HTR-8/SVneo (cell line): ENCODE measurements around the gene LRMDA.

Experiments
- DNase-seq: peaks from one replicate; pipeline ENCODE4 v3.0.0; 2011; ENCODE audit warnings: low spot score, mixed read lengths; ENCODE audit not compliant: insufficient read length
- FAIRE-seq: peaks from 2 replicates; lab custom pipeline; 2011; peaks lifted over from hg19 to GRCh38; lab: Jason Lieb, UNC

Gene LRMDA

DNA sequence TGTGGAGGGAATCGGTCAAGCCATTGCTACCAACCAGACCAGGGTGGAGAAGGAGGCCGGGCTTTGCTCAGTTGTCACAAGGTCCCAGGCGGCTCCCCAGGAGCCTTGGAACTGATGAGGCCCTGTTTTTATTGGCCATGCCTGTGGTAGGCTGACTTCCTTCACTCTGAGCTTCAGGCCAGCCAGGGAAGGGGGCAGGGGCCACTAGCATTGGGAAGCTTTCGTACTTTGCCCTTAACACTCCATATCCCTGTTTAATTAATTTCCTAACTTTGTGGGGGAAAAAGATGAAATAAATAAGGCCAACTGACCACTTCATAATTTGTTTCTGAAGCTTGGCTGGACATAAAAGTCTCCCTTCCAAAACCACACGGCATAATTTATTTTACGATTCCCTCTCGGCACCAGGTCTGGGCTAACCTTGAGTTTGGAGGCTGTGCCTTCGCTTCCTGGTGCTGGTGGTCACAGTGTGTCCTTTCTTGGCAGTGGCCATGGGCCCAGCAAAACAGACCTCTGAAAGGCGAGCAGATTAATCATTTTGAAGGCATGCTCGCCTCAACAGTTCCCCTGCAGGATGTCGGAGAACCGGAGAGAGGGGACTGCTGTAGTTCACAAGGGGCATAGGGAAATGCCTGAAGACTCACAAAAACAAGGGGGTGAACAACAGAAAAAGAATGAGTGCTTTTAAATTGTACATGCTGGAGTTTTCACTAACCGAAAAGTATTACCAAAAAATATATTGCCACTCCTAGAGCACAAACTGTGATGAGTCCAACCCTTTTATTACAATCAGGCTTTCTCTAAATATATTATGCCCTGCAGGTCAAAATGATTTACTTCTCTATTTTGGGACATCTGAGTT, 966.0 kb downstream of the LRMDA start:
- no peak for FAIRE-seq
- no peak for DNase-seq

DNA sequence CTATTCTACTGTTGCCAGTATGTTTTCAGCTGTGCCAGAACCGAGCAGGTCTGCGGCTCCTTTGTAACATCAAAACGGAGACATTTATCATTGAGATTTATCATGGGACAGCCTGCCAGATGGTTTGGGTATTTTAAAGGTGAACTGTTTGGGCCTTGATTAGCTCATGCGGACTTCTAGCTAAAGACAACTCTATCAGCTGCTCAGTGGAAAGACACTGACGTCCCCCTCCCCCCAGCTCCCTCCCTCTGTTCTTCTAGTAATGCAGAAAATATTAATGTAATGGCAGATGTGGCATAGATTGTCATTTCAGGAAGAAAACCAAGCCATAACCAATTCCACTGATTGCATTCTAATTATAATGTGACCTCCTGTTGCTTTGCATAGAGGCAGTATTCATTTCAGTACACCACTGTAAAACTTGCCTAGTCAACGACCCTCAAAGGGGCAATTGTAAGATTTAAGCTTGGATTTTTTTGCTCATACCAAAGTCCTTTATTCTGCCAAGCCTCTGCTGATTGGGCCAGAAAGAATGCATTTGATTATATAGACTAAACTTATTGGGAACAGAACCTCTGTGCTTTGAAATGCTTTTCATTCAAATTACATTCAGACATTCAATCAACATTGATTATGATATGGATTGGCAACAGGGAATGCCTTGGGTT, 966.8 kb downstream of the LRMDA start:
- DNase-seq (no peak), FAIRE-seq (no peak)

DNA sequence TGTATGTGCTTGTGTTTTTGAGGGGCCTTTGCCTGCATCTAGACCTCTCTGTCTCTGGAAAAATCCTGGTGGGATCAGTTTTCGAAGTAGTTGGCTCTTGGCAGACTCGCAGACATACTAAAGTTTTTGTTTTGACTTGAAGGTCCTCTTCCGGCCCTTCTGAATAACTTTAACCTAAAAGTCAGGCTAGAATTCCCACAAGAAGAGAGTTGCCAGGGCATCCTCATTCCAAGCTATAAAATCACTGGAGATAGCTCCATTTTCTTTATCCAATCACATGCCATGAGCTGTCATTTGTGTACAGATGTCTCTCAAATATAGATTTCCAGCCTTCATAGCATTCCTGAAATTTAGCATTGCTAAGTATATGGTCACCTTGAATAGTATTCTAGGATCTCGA, 967.8 kb downstream of the LRMDA start:
- DNase-seq, result no peak
- FAIRE-seq, result no peak

DNA sequence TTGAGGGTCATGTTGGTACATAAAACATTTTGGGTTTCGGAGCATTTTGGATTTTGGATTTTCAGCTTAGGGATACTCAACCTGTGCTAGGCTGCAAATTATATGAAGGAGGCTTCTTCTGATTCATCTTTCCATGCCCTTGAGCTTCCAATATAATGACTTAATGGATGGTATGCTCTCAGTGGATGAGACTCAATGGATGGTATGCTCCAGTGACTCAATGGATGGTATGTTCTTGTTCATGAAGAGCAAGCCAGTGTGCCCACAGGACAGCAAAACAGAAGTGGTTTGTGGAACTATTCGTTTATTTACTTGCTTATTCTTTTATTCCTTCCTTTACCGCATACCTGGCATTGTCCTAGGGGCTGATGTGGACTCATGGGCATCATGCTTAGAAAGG, 969.6 kb downstream of the LRMDA start:
- DNase-seq (no peak), FAIRE-seq (no peak)

DNA sequence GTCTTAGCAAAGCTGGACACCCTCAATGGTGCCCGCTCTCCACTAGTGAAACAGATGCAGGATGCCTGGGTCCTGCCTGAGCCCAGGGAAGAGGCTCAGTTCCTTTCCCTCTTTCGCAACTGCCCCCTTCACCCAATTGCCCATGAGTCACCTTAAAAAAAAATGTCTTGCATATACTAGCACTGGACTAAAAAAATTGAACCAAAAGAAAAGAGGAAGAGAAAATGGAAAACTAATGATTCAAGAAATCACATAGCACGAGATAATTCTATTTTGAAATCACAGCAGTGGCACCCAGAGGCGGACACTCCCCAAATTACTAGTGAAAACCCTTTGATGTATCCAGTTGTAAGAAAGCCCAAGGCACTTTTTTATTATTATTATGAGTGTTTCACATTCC, 972.5 kb downstream of the LRMDA start:
- FAIRE-seq (no peak), DNase-seq (peak; percentile 15)

DNA sequence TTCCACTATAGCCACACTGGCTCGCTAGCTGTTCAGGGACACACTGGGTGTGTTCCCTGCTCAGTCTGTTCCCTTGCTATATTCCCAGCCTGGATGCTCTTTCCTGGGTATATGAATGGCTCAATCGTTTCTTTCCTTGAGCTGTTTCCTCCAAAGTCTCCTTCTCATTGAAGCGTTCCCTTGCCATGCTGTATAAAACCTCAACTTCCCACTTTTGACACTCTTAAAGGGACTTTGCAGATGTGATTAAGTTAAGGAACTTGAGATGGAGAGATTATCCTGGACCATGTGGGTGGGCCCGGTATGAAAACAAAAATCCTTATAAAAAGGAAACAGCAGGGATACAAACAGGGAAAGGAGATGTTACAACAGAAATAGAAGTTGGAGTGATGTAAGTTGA, 973.1 kb downstream of the LRMDA start:
- DNase-seq (no peak), FAIRE-seq (no peak)

DNA sequence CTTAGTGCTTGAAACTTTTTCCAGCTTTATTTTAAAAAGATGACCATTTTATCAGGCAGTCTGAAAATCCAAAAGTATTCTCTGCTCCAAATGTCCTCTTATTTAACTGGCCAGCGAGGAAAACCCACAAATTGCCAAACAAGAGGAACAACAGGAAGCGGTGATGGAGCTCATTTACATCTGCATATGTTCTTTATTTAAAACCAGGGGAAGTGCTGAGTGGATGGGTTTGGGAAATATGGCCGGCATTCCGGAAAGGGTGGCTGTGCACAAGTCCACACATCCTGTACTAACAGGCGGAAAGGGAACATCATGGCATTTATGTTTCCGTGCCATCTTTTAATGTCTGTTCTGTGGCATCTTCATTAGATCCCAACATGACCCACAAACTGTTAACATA, 974.5 kb downstream of the LRMDA start:
- DNase-seq, result no peak
- no peak for FAIRE-seq

DNA sequence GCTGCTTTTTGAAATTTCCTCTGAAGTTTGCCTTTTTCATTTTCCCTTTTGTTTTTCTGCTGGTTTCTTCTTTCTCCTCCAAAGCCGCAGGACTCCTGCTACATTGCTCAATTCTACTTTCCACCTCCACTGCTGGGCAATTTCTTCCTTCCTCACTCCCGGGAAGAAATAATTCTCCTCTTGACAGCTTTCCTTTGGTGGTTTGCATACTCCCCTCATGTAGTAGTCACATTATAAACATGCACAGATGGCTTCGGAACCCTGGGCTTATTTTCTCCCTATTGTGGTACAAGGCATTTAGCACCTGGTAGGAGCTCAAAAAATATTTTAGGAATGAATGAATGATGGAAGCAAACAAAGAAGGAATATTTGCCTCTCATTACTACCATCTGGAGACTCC, 977.2 kb downstream of the LRMDA start:
- FAIRE-seq, result no peak
- no peak for DNase-seq

DNA sequence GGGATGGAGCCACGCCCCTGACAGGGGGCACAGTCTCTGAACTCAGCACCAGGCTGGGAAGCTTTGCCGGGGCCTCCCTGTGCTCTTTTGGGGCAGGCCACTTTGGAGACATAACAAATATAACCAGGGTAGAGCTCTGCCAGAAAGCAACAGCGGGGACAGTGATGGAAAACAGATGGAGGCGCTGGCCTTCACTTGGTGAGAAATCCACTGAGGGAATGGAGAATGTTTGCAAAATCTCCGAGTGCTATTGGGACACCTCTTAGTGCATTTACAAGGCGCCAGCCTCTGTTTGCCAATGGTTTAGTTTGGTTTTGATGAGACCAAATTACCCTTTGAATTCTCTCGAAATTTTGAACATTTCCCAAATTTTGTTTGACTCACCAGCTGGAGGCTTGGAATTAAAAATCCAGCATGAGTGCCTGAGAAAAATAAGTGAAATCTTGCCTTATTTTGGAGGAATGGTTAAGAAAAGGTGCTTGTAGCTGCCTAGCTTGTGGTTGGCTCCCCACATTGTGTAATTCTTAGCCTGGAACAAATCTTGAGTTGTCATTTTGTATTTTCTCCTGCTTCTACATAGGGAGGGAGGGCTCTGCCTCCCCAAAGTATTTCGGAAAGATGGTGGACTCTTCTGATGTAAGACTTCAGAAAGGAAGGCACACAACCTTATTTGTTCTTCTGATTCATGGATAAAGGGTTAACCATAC, 980.5 kb downstream of the LRMDA start:
- no peak for FAIRE-seq

DNA sequence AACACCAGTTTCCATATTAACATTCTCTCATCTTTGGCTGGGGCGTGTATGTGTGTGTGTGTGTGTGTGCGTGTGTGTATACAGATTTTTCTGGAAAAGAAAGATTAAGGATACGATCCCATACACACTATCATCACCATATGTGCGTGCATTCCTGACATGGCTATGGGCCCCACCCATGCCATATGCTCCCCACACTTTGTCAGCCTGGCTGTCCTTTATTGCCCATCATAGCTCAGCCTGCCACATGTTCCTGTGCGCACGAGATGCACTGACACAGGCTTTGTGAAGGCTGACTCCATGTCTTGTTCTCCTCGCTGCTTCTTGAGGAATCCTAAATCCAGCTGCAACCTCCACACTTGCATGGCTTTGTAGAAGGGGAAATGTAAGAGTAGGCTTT, 984.1 kb downstream of the LRMDA start:
- DNase-seq (no peak), FAIRE-seq (no peak)

More for the DNA sequence above, 980.5 kb downstream of the LRMDA start:
- DNase-seq, result no peak

DNA sequence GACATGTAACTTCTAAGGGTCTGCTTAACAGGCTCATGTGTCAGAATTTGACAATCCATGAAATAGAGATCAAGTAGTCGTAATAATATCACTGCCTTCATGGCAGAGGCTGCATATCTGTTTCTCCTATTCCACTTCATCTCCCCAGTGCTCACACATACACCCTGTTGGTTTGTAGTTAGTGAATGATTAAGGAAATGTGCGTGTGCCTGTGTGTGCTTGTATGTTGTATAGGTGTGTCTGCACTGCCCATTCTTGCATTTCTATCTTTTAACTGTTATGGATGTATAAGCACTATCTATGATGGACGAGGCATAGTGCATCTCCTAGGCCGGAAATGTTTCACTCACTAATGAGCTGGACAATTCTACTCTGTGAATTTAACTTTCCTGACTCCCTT, 985.2 kb downstream of the LRMDA start:
- FAIRE-seq (no peak), DNase-seq (no peak)

DNA sequence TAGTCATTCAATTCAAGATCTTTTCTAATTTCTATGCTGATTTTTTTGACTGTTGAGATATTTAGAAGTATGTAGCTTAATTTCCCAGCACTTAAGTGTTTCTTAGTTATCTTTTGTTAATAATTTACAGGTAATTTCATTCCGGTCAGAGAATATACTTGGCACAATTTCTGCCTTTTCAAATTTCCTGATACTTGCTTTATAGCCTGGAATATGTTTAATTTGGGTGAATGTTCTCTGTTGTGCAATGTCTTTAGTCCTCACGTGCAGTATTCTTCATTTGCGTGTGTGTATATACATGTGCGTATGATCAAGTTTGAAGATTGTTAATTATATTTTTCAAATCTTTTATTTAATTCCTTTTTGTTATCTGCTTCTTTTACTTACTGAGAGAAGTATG, 989.3 kb downstream of the LRMDA start:
- DNase-seq (no peak), FAIRE-seq (no peak)

DNA sequence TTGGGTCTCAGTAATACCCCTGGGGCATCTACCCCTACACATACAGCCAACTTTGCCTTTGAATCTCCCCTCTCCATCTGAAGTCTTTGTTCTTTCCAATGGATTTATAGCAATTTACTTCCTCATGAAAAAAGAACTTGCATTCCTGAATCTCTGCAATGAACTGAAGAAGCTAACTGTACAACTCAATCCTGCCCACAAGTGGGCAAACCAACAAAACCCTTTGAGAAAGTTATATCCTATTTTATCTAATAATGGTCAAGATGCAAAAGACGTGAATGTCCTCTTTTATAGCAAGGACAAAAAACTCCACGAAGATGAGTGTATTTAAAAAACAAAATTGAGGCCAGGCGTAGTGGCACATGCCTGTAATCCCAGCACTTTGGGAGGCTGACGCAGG, 991.3 kb downstream of the LRMDA start:
- no peak for DNase-seq
- no peak for FAIRE-seq

DNA sequence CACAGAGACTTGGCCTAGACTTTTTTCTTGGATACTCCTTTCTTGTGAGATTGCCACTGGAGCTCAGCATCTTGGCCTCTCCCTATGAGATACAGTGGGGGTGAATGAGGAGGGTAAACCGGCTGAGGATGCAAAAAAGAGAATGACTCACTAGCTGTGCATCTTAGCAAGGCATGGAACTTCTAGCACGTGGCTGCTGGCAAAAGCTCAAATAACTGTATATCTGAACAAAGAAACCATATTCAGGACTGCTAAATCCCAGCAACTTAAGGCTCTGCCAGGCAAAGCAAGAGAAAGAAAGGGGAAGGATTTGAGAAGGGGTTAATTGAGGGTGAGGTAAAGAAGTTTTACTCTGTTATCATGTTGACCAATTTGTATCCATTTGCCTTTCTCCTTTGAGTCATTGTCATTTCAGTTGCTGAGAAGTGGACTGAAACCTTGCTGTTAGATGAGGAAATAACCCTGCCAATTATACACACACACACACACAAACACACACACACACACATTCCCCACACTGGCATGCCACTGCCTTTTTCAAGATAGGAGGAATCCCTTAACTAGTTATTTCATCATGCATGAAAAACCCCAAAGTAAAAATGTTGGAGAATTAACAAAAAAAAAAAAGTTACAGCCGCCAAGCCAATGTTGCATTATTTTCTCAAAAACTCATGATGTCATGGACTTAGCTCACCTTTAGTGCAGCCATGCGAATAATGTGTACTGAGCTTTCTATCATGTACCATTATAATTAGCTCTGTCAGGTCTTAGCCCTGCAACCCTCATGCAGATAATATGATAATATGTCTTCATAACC, 997.3 kb downstream of the LRMDA start:
- peak; percentile 59 for DNase-seq
- FAIRE-seq, result peak; percentile 84

DNA sequence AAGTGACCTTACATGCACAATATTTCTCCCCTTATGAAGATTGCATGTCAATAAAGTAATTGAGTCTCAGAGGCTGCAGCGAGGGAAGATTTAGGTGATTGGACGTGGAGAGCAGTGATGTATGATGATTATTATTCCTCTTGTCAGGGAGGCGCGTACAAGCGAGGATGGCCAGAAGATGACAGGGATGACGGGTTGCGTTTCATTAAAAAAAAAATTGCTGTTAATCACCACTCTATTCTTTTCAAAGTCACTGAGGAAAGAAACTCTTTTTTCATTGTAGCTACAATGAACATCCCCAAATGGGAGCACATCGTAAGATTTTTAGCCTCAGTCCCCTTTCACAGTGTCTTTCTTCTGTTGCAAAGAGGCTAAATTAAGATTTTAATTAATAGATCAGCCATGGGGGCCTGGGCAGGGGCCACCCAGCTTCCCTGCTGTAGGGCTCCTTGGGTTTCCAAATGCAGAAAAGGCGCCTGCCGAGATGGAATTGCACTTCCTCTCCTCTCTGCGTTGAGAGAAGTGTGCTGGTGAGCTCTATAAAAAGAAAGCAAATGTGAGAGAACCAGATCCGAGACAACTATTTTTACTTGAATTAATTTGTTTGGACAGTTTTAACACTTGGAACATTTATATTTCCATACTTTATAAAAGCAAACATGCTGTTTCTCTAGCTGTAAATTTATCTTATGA, 998.1 kb downstream of the LRMDA start:
- no peak for FAIRE-seq
- DNase-seq, result no peak

DNA sequence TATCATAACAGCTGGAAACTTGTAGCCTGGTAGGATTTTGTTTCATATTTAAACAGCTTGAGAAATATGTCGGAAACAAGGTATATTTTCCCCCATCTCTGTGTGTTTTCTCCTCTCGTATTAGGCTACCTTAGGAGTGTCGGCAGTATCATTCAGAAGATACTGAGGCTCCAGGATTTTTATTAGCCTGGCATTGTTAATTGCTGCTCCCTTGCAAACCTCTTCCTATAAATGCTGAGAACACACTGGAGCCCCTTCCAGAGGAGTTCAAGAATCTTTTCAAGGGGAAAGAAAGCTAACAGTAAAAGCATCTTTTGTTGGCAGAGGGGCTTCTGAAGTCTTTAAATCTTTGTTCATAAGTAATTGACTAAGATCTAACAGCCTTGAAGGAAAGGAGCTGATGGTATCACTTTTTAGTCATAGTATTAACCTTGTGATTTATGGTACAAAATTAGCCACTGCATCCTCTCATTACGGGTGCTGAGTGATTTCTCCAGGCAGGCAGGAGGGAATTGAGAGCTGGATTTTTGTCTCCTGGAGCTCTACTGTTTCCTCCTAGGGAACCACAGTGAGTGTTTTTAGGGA, 998.7 kb downstream of the LRMDA start:
- FAIRE-seq (no peak), DNase-seq (no peak)

DNA sequence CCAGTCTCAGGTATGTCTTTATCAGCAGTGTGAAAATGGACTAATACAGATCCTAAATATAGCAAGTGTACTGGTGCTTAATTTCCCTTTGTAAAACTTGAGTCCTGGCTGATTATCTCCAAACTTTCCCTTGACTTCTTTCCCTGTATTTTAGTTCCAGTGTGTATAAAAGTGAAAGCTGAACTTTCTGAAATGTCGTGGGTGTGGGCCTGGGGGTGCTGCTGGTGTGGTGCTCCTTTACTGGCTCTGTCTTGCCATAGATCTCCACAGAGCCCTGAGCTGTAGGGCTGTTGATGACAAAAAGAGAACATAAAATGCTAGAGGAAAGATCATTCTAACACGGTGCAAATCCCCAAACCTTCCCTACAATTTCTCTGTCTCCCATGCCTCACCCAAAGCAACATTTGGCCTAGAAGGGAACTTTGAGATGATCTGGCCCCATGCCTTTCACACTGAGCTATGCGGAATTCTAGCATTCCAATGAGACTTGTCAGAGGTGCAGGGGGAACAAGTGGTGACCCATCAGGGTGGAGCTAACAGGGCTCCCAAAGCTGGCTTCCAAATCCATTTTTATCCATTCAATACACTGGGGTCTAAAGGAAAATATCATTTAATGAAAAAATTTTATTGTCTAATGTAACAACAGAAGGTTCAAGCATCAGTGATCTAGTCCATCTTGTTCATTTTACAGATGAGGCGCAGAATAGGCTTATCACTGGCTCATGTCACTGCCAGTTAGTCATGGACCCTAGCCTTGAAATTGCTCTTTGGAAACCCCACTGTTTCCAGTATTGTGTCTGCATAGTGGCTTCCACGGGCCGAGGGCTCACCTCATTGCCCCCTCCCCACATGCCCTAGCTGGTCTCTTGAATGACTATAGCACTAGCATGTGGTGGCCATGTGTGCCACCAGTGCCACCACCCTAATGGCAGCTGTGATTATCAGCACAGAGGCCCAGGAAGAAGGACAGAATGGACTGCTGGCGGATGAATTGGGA, 1000.9 kb downstream of the LRMDA start:
- FAIRE-seq (no peak), DNase-seq (peak; percentile 58)
